NCI-H2029 treated with DMSO at 0.1 percent for 48 hours (cell line): ENCODE data around the gene GFOD2.

ENCODE experiments used
- DNase-seq: peaks from one replicate; lab custom pipeline; 2025; lab: John Stamatoyannopoulos, UW

Gene GFOD2

GRCh38 chr16:67672306-67672705 lies 46.8 kb downstream of the GFOD2 start:
- no peak for DNase-seq

- DNase-seq: no peak
These were observed 49.5 kb downstream of the GFOD2 start for GRCh38 chr16:67669499-67670101.

GRCh38 chr16:67668495-67669157 lies 50.5 kb downstream of the GFOD2 start:
- no peak for DNase-seq

GRCh38 chr16:67667817-67668494 lies 51.2 kb downstream of the GFOD2 start:
- peak; percentile 10 for DNase-seq

- no peak for DNase-seq
These were observed 51.7 kb downstream of the GFOD2 start for GRCh38 chr16:67667453-67667816.

GRCh38 chr16:67666559-67667452 lies 52.3 kb downstream of the GFOD2 start, which contains the start of the genes C16orf86 and ENKD1:
Gene C16orf86, plus strand, starts transcription at chr16:67666814. Its CDS starts 157 bp downstream, at chr16:67666971.
Gene ENKD1, minus strand, starts transcription at chr16:67666750. Its CDS starts 308 bp downstream, at chr16:67666442.
- no peak for DNase-seq

- DNase-seq: no peak
These were observed 53.0 kb downstream of the GFOD2 start for GRCh38 chr16:67666032-67666551.

- DNase-seq: no peak
These were observed 53.5 kb downstream of the GFOD2 start for GRCh38 chr16:67665598-67665997.

- no peak for DNase-seq
These were observed 54.2 kb downstream of the GFOD2 start for GRCh38 chr16:67664871-67665270.

- DNase-seq: no peak
These were observed 54.9 kb downstream of the GFOD2 start for GRCh38 chr16:67664258-67664657.

- DNase-seq: no peak
These were observed 55.3 kb downstream of the GFOD2 start for GRCh38 chr16:67663877-67664222.

GRCh38 chr16:67663151-67663876 lies 55.8 kb downstream of the GFOD2 start:
- no peak for DNase-seq

- no peak for DNase-seq
These were observed 56.5 kb downstream of the GFOD2 start for GRCh38 chr16:67662653-67663010.

GRCh38 chr16:67661886-67662652 lies 57.0 kb downstream of the GFOD2 start:
- DNase-seq: no peak

GRCh38 chr16:67661101-67661761 lies 57.9 kb downstream of the GFOD2 start:
- no peak for DNase-seq

GRCh38 chr16:67660564-67661028 lies 58.5 kb downstream of the GFOD2 start, which contains the start of gene PARD6A:
Gene PARD6A, plus strand, starts transcription at chr16:67660960. Its CDS starts 79 bp downstream, at chr16:67661039.
- peak; percentile 7 for DNase-seq

GRCh38 chr16:67659675-67660563 lies 59.2 kb downstream of the GFOD2 start, which contains the start of gene ACD:
Gene ACD, minus strand, starts transcription at chr16:67660260. Its CDS starts 40 bp downstream, at chr16:67660220.
- DNase-seq: peak; percentile 18

GRCh38 chr16:67658849-67659674 lies 60.1 kb downstream of the GFOD2 start:
- DNase-seq: no peak
